ENCODE results near the gene C3orf18. TPM values are rescaled to one million over a fixed set of nuclear protein-coding genes. Genes with fewer than 3 reads are reported as not detected.

C3orf18 gene
- total and polyA plus RNA-seq, 12 donors = 6.6 to 44.3 (median 14.7) TPM

GRCh38 chr3:50534681-50535330 lies 32.7 kb downstream of the C3orf18 start:
- intact Hi-C loops (cut with DNase I) = no loop called here
- DNase-seq = no peak
- Histone ChIP-seq H3K27me3 (no peaks in the 10 kb centered on the region), H3K9me3 (replicated peaks in 1 of 3) (no peaks in the 10 kb centered on the region), H3K36me3 (replicated peaks in 1 of 2) (no peaks in the 10 kb centered on the region), H3K4me1 (replicated peaks in 1 of 2) (no peaks in the 10 kb centered on the region), H3K27ac (no peak overlapping the region), H3K4me3 (no peak overlapping the region)
- WGBS, 4 donors = 75 to 85% (median 82%) methylated on average over 5 to 9 of the region's 9 CpGs
- TF ChIP-seq, protein P1, sequence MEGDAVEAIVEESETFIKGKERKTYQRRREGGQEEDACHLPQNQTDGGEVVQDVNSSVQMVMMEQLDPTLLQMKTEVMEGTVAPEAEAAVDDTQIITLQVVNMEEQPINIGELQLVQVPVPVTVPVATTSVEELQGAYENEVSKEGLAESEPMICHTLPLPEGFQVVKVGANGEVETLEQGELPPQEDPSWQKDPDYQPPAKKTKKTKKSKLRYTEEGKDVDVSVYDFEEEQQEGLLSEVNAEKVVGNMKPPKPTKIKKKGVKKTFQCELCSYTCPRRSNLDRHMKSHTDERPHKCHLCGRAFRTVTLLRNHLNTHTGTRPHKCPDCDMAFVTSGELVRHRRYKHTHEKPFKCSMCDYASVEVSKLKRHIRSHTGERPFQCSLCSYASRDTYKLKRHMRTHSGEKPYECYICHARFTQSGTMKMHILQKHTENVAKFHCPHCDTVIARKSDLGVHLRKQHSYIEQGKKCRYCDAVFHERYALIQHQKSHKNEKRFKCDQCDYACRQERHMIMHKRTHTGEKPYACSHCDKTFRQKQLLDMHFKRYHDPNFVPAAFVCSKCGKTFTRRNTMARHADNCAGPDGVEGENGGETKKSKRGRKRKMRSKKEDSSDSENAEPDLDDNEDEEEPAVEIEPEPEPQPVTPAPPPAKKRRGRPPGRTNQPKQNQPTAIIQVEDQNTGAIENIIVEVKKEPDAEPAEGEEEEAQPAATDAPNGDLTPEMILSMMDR (IDR thresholded peaks at IDR 0.05) = no peak
- no peak for TF ChIP-seq POLR2A (IDR thresholded peaks at IDR 0.05)

DNA sequence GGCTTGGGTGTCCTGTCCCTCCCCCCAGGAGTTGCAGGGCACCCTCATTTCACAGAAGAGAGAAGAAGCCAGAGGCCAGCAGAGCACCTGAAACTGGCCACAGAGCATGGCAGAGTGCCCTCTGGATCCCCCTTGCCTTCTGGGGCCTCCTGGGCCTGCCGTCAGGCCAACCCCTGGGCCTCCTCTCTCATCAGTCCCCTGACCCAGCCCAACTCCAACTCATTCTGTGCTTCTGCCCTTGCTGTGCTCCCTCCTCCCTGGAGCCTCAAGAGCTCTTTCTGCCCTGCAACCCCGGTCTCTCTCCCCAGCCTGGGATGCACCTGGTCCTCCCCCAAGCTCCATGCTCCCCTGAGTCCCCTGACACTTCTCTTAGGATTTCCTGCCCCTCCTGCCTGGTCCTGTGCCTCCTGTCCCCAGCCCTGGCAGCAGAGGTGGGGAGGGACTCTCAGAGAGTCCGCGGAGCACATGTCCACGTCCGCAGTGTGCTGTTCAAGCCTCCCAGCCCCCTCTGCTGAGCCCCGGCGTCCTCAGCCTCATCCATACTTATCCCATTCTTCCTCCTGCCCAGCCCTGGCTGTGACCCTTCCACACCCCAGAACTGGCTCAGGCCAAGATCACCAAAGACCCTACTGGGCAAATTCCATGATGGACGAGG lies 33.6 kb downstream of the C3orf18 start:
- Histone ChIP-seq H3K36me3 (replicated peaks in 1 of 2) (no peaks in the 10 kb centered on the region), H3K9me3 (replicated peaks in 1 of 3) (no peaks in the 10 kb centered on the region), H3K27ac (no peak overlapping the region), H3K4me1 (replicated peaks in 1 of 2) (no peaks in the 10 kb centered on the region), H3K27me3 (no peaks in the 10 kb centered on the region), H3K4me3 (no peak overlapping the region)
- intact Hi-C loops (cut with DNase I) = no loop called here
- no peak for TF ChIP-seq POLR2A (IDR thresholded peaks at IDR 0.05)
- TF ChIP-seq, protein P1 (IDR thresholded peaks at IDR 0.05) = no peak
- WGBS, 4 donors = 73 to 79% (median 76%) methylated on average over 9 of the region's 9 CpGs
- DNase-seq = no peak

DNA sequence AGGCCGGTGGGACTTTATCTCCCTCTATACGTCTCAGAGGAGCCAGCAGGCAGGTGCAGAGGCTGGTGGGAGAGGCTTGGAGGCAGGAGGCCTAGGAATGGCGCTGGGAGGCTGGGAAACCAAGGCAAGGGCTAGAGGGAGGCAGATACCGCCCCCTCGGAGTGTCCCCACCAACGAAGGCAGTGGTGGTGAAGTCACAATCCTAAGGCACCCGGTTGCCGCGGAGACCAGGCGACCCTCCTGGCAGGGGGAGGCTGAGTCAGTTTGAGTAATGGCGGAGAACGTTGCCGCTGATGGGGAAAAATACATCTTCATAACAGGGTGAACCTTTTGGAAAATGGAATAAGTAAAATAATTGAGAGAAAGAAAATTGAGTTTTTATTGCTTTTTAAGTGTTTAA lies 34.2 kb downstream of the C3orf18 start:
- no peak overlapping the region for H3K4me3 ChIP-seq
- TF ChIP-seq POLR2A (IDR thresholded peaks at IDR 0.05) = no peak
- TF ChIP-seq, protein P1 (IDR thresholded peaks at IDR 0.05) = no peak
- H3K36me3 ChIP-seq (replicated peaks in 1 of 2) = no peaks in the 10 kb centered on the region
- H3K4me1 ChIP-seq (replicated peaks in 1 of 2) = no peaks in the 10 kb centered on the region
- intact Hi-C loops (cut with DNase I) = no loop called here
- no peak overlapping the region for H3K27ac ChIP-seq
- H3K27me3 ChIP-seq = no peaks in the 10 kb centered on the region
- no peaks in the 10 kb centered on the region for H3K9me3 ChIP-seq (replicated peaks in 1 of 3)
- DNase-seq = no peak
- WGBS, 4 donors = 75 to 83% (median 80%) methylated on average over 13 of the region's 13 CpGs

- Histone ChIP-seq H3K27me3 (no peaks in the 10 kb centered on the region), H3K9me3 (replicated peaks in 1 of 3) (no peaks in the 10 kb centered on the region), H3K27ac (peak overlapping the region in 2 of 5 donors; percentile 41 to 84), H3K4me3 (no peak overlapping the region), H3K36me3 (replicated peaks in 1 of 2) (no peaks in the 10 kb centered on the region), H3K4me1 (replicated peaks in 1 of 2) (no peaks in the 10 kb centered on the region)
- WGBS, 4 donors = 67 to 78% (median 75%) methylated on average over 9 of the region's 9 CpGs
- TF ChIP-seq, protein P1 (IDR thresholded peaks at IDR 0.05) = peak in 1 of 6 experiments; percentile 32
- no peak for TF ChIP-seq POLR2A (IDR thresholded peaks at IDR 0.05)
- DNase-seq = no peak
- intact Hi-C loops (cut with DNase I) = no loop called here
These were observed 35.4 kb downstream of the C3orf18 start for GRCh38 chr3:50532062-50532705.

All from adrenal gland (tissue), 12 donors.